Nephron progenitor cell (in vitro differentiated cells): ENCODE results near the gene AMER3.

Experiments used
- DNase-seq: peaks from one replicate; pipeline ENCODE4 v3.0.0; 2021
- H3K27ac Mint-ChIP-seq: 2 replicates; pipeline ENCODE4 v1.8.0; 2021; ENCODE audit warnings: mild to moderate bottlenecking, moderate library complexity, mixed read lengths
- H3K27me3 Mint-ChIP-seq: 2 replicates; pipeline ENCODE4 v1.8.0; 2021; ENCODE audit warnings: mild to moderate bottlenecking, low read depth, mixed read lengths; ENCODE audit not compliant: poor library complexity
- H3K36me3 Mint-ChIP-seq: 2 replicates; pipeline ENCODE4 v1.8.0; 2021; ENCODE audit warnings: low read depth, mixed read lengths
- H3K4me1 Mint-ChIP-seq: 2 replicates; pipeline ENCODE4 v1.8.0; 2021; ENCODE audit warnings: mixed read lengths
- H3K4me3 Mint-ChIP-seq: 2 replicates; pipeline ENCODE4 v1.8.0; 2021; ENCODE audit warnings: mild to moderate bottlenecking, moderate library complexity, mixed read lengths
- H3K9me3 Mint-ChIP-seq: 2 replicates; pipeline ENCODE4 v1.8.0; 2021; ENCODE audit warnings: mild to moderate bottlenecking, moderate library complexity, mixed read lengths
- TF ChIP-seq, protein P1 (sequence below): fragments of 200-600 bp; sonication (generic); IDR thresholded peaks from 2 replicates; pipeline ENCODE4 v1.5.0; 2021; ENCODE audit warnings: antibody characterized with exemption

Gene AMER3

GRCh38 chr2:130764821-130765115, 9.4 kb downstream of the AMER3 start:
- TF ChIP-seq, protein P1, sequence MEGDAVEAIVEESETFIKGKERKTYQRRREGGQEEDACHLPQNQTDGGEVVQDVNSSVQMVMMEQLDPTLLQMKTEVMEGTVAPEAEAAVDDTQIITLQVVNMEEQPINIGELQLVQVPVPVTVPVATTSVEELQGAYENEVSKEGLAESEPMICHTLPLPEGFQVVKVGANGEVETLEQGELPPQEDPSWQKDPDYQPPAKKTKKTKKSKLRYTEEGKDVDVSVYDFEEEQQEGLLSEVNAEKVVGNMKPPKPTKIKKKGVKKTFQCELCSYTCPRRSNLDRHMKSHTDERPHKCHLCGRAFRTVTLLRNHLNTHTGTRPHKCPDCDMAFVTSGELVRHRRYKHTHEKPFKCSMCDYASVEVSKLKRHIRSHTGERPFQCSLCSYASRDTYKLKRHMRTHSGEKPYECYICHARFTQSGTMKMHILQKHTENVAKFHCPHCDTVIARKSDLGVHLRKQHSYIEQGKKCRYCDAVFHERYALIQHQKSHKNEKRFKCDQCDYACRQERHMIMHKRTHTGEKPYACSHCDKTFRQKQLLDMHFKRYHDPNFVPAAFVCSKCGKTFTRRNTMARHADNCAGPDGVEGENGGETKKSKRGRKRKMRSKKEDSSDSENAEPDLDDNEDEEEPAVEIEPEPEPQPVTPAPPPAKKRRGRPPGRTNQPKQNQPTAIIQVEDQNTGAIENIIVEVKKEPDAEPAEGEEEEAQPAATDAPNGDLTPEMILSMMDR: no peak
- H3K9me3 Mint-ChIP-seq: no peaks in the 10 kb centered on the region
- peaks cover 19% of the 10 kb centered on the region for H3K27me3 Mint-ChIP-seq
- peaks cover 8% of the 10 kb centered on the region for H3K4me1 Mint-ChIP-seq
- H3K27ac Mint-ChIP-seq: no peak overlapping the region
- no peaks in the 10 kb centered on the region for H3K36me3 Mint-ChIP-seq
- no peak overlapping the region for H3K4me3 Mint-ChIP-seq
- DNase-seq: no peak

GRCh38 chr2:130765464-130765863, 10.1 kb downstream of the AMER3 start:
- H3K27me3 Mint-ChIP-seq: peaks cover 13% of the 10 kb centered on the region
- no peak for DNase-seq
- TF ChIP-seq, protein P1: no peak
- no peak overlapping the region for H3K27ac Mint-ChIP-seq
- no peak overlapping the region for H3K4me3 Mint-ChIP-seq
- no peaks in the 10 kb centered on the region for H3K9me3 Mint-ChIP-seq
- no peaks in the 10 kb centered on the region for H3K36me3 Mint-ChIP-seq
- peaks cover 9% of the 10 kb centered on the region for H3K4me1 Mint-ChIP-seq

DNA sequence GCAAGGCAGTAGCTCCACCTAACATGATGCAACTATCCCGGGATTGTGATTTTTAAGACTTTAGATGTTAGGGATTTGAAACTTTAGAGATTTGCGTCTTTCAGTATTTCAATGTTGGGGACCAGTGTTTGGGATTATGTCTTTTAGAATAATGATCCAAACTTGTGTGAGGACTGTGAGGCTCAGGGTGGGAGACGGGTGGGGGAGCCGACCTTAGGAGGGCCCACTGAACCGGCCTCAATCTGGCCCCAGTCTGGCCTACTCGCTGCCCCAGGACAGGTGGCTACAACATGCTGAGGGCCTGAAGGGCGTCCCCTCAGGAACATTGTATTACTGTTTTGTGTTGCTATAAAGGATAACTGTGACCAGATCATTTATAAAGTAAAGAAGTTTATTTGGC, 10.7 kb downstream of the AMER3 start:
- Mint-ChIP-seq H3K27ac (no peak overlapping the region), H3K4me1 (peaks cover 9% of the 10 kb centered on the region), H3K36me3 (no peaks in the 10 kb centered on the region), H3K27me3 (peaks cover 9% of the 10 kb centered on the region), H3K9me3 (no peaks in the 10 kb centered on the region), H3K4me3 (no peak overlapping the region)
- no peak for DNase-seq
- TF ChIP-seq, protein P1: no peak

DNA sequence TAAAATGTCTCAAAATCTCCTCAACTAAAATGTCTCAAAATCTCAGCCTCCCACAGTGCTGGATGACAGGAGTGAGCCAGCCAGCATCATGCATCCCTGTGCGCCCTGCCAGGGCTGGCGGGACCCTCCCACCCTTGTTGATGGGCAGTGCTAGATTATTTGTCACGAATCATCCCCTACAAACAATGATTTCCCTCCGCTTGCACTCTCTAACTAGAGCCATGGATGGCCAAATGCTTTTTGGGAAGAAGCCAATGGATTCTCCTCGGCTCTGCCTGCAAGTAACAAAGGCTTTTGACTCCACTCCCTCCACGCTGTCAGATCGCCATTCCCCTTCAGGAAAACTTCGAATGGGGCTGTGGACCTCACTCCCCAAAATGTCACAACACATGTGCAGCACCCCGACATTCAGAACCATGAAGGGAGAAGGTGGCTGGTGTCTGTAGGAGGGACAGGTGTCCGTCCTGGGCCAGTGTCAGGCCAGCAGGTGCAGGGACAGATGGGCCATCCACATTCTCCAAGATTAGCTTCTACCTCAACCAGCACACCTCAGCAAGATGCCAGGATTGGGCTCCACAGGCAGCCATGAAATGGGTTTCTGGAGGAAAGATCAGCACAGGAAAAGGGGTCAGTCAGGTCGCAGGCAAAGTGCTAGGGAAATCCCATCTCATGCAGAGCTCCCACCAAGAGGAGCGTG, 11.5 kb downstream of the AMER3 start:
- H3K36me3 Mint-ChIP-seq: no peaks in the 10 kb centered on the region
- H3K4me3 Mint-ChIP-seq: no peak overlapping the region
- no peak for DNase-seq
- H3K27me3 Mint-ChIP-seq: peaks cover 3% of the 10 kb centered on the region
- H3K9me3 Mint-ChIP-seq: peaks cover under 1% of the 10 kb centered on the region
- H3K27ac Mint-ChIP-seq: no peak overlapping the region
- TF ChIP-seq, protein P1: no peak
- peaks cover 9% of the 10 kb centered on the region for H3K4me1 Mint-ChIP-seq

- peaks cover 4% of the 10 kb centered on the region for H3K9me3 Mint-ChIP-seq
- DNase-seq: no peak
- TF ChIP-seq, protein P1: no peak
- H3K4me1 Mint-ChIP-seq: peaks cover 9% of the 10 kb centered on the region
- no peak overlapping the region for H3K27ac Mint-ChIP-seq
- H3K4me3 Mint-ChIP-seq: no peak overlapping the region
- H3K36me3 Mint-ChIP-seq: no peaks in the 10 kb centered on the region
- H3K27me3 Mint-ChIP-seq: peaks cover 3% of the 10 kb centered on the region
These were observed 12.1 kb downstream of the AMER3 start for GRCh38 chr2:130767408-130767775.

- TF ChIP-seq, protein P1: no peak
- Mint-ChIP-seq H3K27me3 (peaks cover 3% of the 10 kb centered on the region), H3K36me3 (no peaks in the 10 kb centered on the region), H3K27ac (peak overlapping the region; percentile 75), H3K9me3 (peaks cover 14% of the 10 kb centered on the region), H3K4me3 (no peak overlapping the region), H3K4me1 (peaks cover 9% of the 10 kb centered on the region)
- DNase-seq: no peak
These were observed 13.0 kb downstream of the AMER3 start for GRCh38 chr2:130768191-130768855.
